LNCAP (cell line): ENCODE results near the gene SERINC2.

Source experiments
- CTCF ChIP-seq: fragments of 450-650 bp; IDR thresholded peaks from 2 replicates; pipeline ENCODE4 v1.5.1; 2017; ENCODE audit warnings: mild to moderate bottlenecking

Gene SERINC2

GRCh38 chr1:31378001-31378400 lies 35.0 kb upstream of the SERINC2 start:
- no peak for TF ChIP-seq CTCF

DNA sequence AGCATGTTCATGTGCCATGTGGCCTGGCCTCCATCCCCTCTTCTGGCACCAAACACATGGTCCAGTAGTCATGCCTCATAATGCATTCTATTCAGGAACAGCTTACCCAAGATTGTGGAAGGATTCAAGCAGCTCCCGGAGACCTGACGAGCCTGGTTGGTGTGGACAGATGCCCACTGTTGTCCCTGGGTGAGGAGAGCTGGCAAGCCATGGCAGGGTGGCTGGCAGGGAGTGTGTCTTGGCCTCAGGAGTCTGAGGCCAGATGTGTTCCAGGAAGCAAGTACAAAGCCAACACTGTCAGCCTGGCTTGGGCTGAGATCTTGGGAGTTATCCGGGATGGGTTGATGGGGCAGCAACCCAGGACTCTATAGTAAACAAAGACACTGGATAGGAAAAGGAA lies 32.8 kb upstream of the SERINC2 start:
- no peak for TF ChIP-seq CTCF

- no peak for TF ChIP-seq CTCF
These were observed 31.4 kb upstream of the SERINC2 start for GRCh38 chr1:31381394-31382294.

DNA sequence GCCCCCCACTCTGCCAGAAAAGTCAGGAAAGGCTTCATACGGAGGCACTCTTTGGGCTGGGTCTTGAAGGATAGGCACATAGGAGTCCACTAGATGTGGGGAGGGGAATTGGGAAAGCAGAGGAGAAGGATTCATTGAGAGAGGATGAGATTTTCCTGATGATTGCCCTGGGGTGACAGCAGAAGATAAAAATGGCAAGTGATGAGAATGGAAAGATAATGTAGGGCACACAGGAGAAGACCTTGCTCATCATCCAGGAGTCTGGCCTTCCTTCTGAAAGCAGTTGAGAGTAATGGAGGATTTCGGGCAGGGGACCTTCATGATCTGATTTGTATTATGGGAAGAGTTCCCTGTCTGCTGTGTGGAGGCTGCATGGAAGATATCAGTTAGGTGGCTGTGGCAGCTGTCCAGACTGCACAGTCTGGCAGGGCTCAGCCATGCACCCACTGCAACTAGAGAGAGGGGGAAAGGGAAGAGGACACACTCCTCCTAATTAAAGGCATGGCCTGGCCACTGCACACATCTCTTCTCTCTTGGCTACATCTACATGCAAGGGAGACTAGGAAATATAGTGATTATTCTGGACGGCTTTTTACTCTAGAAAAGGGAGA lies 30.5 kb upstream of the SERINC2 start:
- TF ChIP-seq CTCF, result no peak

DNA sequence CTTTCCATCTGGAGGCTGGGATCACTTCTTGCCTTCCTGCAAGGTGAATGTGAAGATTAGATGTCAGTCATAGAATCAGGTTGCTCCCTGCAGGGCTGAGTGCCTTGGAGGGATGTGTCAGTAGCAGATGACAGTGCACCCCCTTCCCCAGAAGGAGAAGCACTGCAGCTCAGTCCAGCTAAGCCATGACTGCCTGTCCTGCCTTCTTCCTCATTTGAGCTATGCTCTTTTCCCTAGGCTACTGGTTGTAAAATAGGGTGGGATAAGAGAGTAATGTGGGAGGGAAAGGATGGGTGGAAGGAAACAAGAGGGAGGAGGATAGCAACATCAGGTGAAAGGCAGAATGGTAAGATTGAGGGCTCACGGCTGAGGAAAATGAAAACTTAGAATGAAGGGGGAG lies 29.0 kb upstream of the SERINC2 start:
- no peak for TF ChIP-seq CTCF

DNA sequence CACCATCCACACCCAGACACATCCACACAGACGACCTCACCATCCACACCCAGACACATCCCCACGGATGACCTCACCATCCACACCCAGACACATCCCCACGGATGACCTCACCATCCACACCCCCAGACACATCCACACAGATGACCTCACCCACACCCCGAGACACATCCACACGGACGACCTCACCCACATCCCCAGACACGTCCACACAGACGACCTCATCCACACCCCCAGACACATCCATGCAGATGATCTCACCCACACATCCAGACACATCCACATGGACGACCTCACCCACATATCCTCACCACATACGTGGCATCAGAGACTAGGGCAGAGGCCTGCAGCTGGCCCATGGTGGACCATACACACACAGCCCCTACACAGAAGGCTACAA lies 25.4 kb upstream of the SERINC2 start:
- no peak for TF ChIP-seq CTCF

DNA sequence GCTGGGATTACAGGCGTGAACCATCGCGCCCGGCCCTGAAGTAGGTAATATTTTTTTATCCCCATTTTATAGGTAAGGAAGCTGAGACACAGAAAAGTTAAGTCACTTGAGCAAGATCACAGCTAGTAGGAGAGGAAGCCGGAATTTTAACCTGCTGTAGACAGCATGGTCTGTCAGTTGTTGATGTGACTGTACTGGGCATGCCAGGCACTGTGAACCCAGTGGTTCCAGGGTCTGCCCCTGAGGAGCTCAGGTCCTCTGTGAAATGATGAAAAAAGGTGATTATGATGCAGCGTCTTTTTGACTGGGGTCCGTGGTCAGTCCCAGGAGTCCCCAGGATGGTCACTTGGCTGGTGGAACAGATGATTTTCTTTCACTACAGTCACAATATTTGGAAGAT lies 23.4 kb upstream of the SERINC2 start:
- no peak for TF ChIP-seq CTCF
